Retinal pigment epithelial cell (primary cell): ENCODE results near the gene TCF19.
"Not testable (repeated sequence)": the region's sequence is repeated elsewhere in the genome, so short reads cannot be mapped to it uniquely, and the experiment has no call there.

ENCODE experiments used
- DNase-seq: peaks from one replicate; pipeline ENCODE4 v3.0.0-alpha.2; 2010; ENCODE audit warnings: low read depth
- H3K4me3 ChIP-seq: 2 replicates; pipeline ENCODE4 v1.5.1; 2011; ENCODE audit warnings: mild to moderate bottlenecking, low read length, control low read depth, moderate library complexity
- TF ChIP-seq, protein P1 (sequence below): conservative IDR thresholded peaks from 2 replicates; pipeline ENCODE4 v1.5.1; 2011; ENCODE audit warnings: low read depth, low read length, control low read depth, inconsistent platforms

The TCF19 gene

DNA sequence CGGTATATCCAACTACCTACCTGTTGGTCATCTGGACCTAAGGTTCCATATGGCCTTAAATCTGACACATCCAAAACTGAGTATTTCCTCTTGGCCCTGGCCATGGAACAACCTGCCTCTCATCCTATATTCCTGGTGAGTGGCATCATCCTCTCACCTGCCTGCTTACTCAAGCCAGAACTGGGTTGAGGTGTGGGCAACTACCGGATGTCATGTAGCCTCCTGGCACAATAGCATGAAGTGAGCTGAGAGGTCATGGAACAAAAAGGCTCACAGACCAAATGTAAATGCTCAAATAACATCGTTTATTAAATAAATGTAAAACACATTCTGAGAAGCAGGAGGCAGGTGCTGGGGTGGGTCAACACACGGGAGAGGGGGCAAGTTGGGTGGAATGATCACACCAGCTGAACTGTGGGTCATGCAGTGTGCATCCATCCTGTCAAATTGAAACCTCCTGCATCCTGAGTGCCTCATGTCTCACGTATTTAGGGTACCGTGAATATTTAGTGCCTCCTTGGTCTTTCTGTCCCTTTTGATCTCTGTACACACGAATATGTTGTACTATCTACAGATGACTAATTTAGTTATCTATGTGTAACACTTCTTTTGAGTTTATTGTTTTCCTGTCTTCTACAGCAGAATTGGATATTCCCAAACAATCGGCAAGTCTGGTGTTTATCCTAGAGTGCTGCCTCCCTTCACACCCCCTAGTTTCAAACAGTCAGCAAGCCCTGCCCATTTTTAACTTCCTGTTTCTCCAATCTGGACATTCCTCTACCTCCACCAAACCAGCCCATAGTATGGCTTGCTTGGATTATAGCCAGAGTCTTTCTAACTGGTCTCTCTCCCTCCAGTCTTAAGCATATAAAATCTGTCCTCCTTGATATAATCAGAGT is 20.0 kb downstream of the TCF19 start:
- TF ChIP-seq, protein P1, sequence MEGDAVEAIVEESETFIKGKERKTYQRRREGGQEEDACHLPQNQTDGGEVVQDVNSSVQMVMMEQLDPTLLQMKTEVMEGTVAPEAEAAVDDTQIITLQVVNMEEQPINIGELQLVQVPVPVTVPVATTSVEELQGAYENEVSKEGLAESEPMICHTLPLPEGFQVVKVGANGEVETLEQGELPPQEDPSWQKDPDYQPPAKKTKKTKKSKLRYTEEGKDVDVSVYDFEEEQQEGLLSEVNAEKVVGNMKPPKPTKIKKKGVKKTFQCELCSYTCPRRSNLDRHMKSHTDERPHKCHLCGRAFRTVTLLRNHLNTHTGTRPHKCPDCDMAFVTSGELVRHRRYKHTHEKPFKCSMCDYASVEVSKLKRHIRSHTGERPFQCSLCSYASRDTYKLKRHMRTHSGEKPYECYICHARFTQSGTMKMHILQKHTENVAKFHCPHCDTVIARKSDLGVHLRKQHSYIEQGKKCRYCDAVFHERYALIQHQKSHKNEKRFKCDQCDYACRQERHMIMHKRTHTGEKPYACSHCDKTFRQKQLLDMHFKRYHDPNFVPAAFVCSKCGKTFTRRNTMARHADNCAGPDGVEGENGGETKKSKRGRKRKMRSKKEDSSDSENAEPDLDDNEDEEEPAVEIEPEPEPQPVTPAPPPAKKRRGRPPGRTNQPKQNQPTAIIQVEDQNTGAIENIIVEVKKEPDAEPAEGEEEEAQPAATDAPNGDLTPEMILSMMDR: no peak
- no peak overlapping the region for H3K4me3 ChIP-seq
- DNase-seq: no peak

GRCh38 chr6:31179042-31179386 is 20.6 kb downstream of the TCF19 start:
- no peak for DNase-seq
- TF ChIP-seq, protein P1: no peak
- no peak overlapping the region for H3K4me3 ChIP-seq

- DNase-seq: no peak
- TF ChIP-seq, protein P1: no peak
- peak overlapping the region; percentile 34 for H3K4me3 ChIP-seq
Observed at GRCh38 chr6:31179896-31180295, 21.5 kb downstream of the TCF19 start.

GRCh38 chr6:31180500-31180899 is 22.1 kb downstream of the TCF19 start:
- TF ChIP-seq, protein P1: no peak
- peak overlapping the region; percentile 34 for H3K4me3 ChIP-seq
- DNase-seq: no peak

- H3K4me3 ChIP-seq, DNase-seq: not testable (repeated sequence)
Observed at GRCh38 chr6:31183287-31183686, 24.9 kb downstream of the TCF19 start.

- not testable (repeated sequence) for H3K4me3 ChIP-seq, DNase-seq
Observed at GRCh38 chr6:31183859-31184258, 25.5 kb downstream of the TCF19 start.

GRCh38 chr6:31185695-31186051 is 27.3 kb downstream of the TCF19 start:
- not testable (repeated sequence) for DNase-seq, H3K4me3 ChIP-seq

GRCh38 chr6:31186052-31186734 is 27.8 kb downstream of the TCF19 start:
- no peak overlapping the region for H3K4me3 ChIP-seq
- TF ChIP-seq, protein P1: no peak
- no peak for DNase-seq
